HG03565 (cell line): ENCODE measurements around the gene YRDC.
A peak's percentile ranks its signal among the peaks of the same experiment; 100 is the strongest.

Experiments used
- ATAC-seq: cut with Tn5 transposase; IDR thresholded peaks from one replicate; pipeline ENCODE4 v1.9.1; 2021; ENCODE audit warnings: mild to moderate bottlenecking, moderate library complexity; ENCODE audit not compliant: unreplicated experiment

The YRDC gene, protein sequence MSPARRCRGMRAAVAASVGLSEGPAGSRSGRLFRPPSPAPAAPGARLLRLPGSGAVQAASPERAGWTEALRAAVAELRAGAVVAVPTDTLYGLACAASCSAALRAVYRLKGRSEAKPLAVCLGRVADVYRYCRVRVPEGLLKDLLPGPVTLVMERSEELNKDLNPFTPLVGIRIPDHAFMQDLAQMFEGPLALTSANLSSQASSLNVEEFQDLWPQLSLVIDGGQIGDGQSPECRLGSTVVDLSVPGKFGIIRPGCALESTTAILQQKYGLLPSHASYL

GRCh38 chr1:37807555-37808368 is at the start of gene YRDC, which contains the start of gene C1orf122:
Gene YRDC (minus strand): TSS chr1:37808208. CDS start chr1:37808180, 28 bp downstream.
Gene C1orf122 (plus strand): TSS chr1:37807790. CDS start chr1:37808405, 615 bp downstream.
- ATAC-seq, result peak; percentile 68

DNA sequence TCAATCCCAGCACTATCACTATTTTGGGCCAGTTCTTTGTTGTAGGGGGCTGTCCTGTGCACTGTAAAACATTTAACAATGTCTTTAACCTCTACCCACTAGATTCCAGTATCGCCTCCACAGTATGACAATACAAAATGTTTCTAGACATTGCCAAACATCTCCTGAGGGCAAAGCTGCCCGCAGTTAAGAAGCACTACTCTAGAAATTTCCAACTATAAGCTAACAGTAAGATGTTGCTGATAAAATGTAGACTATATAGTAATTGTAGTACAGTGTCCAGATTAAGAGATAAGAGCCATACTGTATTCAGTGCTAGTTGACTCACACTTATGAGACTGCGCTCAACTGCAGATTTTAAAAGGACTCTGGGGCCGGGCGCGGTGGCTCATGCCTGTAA is 46.4 kb upstream of the YRDC start:
- ATAC-seq, result no peak

- no peak for ATAC-seq
Measured at GRCh38 chr1:37853157-37853556, 45.1 kb upstream of the YRDC start.

DNA sequence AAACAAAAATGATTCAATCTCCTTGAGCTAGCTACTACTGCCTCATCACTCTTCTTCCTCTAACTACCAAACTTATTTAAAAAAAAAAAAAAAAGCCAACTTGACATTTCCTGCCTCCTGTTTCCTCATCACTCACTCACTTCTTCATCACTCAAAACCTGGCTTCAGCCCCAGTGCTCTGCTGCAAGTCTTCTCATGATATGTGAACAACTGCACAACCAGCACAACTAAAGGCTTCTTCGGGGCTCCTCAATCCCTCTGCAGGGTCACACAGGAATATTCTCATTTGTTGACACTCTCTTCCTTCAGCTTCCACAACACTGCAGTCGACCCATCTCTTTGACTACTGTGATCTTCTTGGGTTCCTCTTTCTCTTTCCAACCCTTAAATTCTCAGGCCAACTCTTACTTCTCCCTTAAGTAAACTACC is 43.8 kb upstream of the YRDC start:
- ATAC-seq, result no peak

GRCh38 chr1:37851262-37851661 is 43.3 kb upstream of the YRDC start:
- no peak for ATAC-seq

DNA sequence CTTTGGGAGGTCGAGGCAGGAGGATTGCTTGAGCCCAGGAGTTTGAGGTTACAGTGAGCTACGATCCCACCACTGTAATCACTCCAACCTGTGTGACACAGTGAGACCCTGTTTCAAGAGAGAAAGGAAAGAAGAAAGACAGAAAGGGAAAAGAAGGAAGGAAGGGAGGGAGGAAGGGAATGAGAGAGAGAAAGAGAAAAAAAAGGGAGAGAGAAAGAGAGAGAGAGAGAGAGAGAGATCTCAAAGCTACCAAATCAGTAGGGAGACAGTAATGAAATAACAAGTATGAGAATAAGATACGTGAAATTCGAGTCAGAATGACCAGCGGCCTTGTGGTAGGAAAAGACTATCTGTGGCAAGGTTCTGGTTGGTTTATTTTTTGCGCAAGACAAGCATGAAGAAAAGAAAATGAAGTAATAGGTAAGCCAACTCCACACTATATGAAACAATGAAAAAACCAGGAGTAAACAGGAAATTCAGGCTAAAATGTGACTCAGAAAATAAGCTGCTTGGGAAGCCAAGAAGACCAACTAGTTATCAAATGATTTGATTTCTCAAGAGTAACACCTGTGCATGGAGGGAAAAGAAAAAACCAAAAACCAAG is 42.4 kb upstream of the YRDC start:
- ATAC-seq, result no peak

- no peak for ATAC-seq
Measured at GRCh38 chr1:37849480-37849879, 41.5 kb upstream of the YRDC start.

DNA sequence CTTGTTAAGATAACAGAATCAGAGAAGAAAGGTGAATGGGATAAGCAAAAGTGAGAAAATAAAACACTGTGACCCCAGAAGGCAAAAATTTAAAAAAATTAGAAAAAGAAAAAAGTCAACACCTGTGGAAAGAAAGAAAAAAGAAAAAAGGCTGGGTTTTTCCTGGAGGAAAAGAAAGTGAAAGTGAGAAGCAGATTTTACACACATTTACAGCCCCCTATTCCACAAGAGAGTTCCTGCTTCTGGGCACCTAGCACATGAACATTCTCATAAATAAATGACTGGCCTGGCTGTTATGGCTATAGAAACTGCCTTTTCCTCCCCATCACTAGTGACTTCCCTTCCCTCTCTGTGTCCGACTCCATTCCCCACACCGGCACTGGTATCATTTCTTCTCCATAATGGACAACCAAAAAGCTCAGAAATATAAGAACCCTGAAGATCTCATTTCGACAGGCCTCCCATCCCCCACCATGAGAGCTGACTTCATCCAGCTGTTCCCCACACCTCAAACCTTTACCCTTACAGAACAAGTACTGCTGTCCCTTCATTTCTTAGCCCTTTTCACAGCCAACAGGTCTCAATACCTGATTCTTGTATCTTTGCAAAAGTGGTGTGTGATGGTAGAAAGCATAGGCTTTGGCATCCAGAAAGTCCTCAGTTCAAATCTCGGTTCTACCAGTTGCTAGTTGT is 38.8 kb upstream of the YRDC start:
- ATAC-seq, result no peak

- ATAC-seq, result no peak
Measured at GRCh38 chr1:37845786-37846185, 37.8 kb upstream of the YRDC start.

GRCh38 chr1:37845049-37845646 is 37.1 kb upstream of the YRDC start:
- ATAC-seq, result no peak

DNA sequence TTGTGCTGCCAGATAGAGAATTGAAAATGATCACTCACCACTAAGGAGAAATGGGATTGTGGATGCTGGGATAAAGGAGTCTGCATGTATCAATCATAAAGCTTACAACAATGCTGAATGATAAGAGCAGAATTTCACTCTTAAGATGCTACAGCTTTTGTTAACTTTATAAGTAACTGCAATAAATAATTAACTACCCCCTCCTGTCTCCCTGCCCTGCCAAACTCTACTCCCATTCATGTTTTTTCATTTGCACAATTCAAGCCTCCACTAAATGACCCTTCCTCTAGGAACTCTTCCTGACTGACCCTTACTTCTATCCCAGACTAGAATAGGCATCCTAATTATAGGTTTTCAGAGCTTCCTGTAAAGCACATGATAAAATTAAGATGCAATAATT is 36.5 kb upstream of the YRDC start:
- ATAC-seq, result no peak

DNA sequence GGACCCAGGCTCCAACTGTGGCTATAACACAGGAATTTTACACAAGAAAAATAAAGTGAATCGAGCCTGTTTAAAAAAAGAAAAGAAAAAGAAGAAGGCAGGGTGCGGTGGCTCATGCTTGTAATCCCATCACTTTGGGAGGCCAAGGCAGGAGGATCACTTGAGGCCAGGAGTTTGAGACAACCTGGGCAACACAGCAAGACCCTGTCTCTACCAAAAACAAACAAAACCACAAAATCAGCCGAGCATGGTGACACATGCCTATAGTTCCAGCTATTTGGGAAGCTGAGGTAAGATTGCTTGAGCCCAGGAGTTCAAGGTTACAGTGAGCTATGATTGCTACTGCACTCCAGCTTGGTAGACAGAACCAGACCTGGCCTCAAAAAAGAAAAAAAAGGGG is 33.6 kb upstream of the YRDC start:
- no peak for ATAC-seq

- ATAC-seq, result no peak
Measured at GRCh38 chr1:37840711-37841110, 32.7 kb upstream of the YRDC start.

- ATAC-seq, result no peak
Measured at GRCh38 chr1:37839676-37840075, 31.7 kb upstream of the YRDC start.

GRCh38 chr1:37836788-37837187 is 28.8 kb upstream of the YRDC start:
- no peak for ATAC-seq

DNA sequence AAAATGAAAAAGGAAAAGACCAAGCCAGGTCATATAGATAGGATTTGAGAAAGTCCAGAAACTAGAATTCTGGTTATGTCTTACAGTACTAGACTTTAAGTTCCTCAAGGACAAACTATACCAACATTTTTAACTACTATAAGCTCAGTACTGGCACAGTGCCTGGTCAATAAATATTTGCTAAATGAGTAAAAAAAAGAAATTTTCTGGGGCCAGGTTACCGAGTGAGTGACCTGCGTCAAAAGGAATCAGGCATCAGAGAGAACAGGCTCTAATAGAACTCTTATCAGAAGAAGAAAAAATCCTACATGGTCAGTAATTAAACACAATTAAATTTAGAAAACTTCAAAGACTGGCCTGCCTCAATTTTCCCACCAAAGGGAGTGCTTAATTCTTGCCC is 23.8 kb upstream of the YRDC start:
- no peak for ATAC-seq

- ATAC-seq, result no peak
Measured at GRCh38 chr1:37831109-37831508, 23.1 kb upstream of the YRDC start.

GRCh38 chr1:37828410-37829074 is 20.5 kb upstream of the YRDC start:
- no peak for ATAC-seq

- no peak for ATAC-seq
Measured at GRCh38 chr1:37825506-37825905, 17.5 kb upstream of the YRDC start.

DNA sequence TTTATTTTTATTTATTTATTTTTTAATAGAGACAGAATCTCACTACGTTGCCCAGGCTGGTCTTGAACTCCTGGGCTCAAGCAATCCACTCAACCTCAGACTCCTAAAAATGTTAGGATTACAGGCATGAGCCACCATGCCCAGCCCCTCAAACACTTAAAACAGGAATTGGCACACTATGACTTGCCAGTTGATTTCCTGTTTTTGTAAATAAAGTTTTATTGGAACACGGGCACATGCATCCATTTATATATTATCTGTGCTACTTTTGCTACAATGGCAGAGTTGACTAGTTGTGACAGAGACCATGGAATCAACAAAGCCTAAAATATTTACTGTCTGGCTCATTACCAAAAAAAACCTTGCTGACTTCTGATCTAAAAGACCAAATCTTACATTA is 16.0 kb upstream of the YRDC start:
- ATAC-seq, result no peak
